WTC11 (cell line): ENCODE data around the gene CUEDC1. TPM values are rescaled to one million over a fixed set of nuclear protein-coding genes. Genes with fewer than 3 reads are reported as not detected.

ENCODE experiments used
- ATAC-seq: fragments of 200-7000 bp; cut with Tn5 transposase; 2 replicates; pipeline ENCODE4 v1.10.0; 2021; ENCODE audit warnings: mild to moderate bottlenecking, moderate library complexity
- CTCF ChIA-PET: fragments of 300-600 bp; sonication (Branson Sonifier 250); formaldehyde crosslinking; loops from one replicate; lab custom pipeline; 2021; ENCODE audit warnings: antibody characterized with exemption; lab: Charles Lee
- POLR2A ChIA-PET: fragments of 350-600 bp; sonication (Branson Sonifier 250); formaldehyde crosslinking; loops from one replicate; lab custom pipeline; 2021; ENCODE audit warnings: antibody characterized with exemption; lab: Charles Lee
- DNase-seq: peaks from one replicate; pipeline ENCODE4 v3.0.0; 2021; ENCODE audit warnings: low spot score
- H3K27ac Mint-ChIP-seq: 2 replicates; pipeline ENCODE4 v1.8.0; 2021; ENCODE audit warnings: mixed read lengths
- H3K27me3 Mint-ChIP-seq: 2 replicates; pipeline ENCODE4 v1.8.0; 2021; ENCODE audit warnings: low read depth, mild to moderate bottlenecking, moderate library complexity, mixed read lengths
- H3K36me3 Mint-ChIP-seq: 2 replicates; pipeline ENCODE4 v1.8.0; 2021; ENCODE audit warnings: mixed read lengths
- H3K4me1 Mint-ChIP-seq: 2 replicates; pipeline ENCODE4 v1.8.0; 2022; ENCODE audit warnings: mixed read lengths
- H3K4me3 Mint-ChIP-seq: 2 replicates; pipeline ENCODE4 v1.8.0; 2021; ENCODE audit warnings: mild to moderate bottlenecking, moderate library complexity, mixed read lengths
- H3K9me3 Mint-ChIP-seq: 2 replicates; pipeline ENCODE4 v1.8.0; 2021; ENCODE audit warnings: mixed read lengths
- CBFB ChIP-seq: sonication (generic); formaldehyde crosslinking; IDR thresholded peaks from 2 replicates; pipeline ENCODE4 v1.8.1; 2022; ENCODE audit warnings: mild to moderate bottlenecking, low read depth, missing genetic modification reagents
- ELF4 ChIP-seq: sonication (generic); formaldehyde crosslinking; IDR thresholded peaks from 2 replicates; pipeline ENCODE4 v1.8.1; 2022; ENCODE audit warnings: low read depth, mild to moderate bottlenecking, moderate library complexity, missing genetic modification reagents
- EMX1 ChIP-seq: fragments of 250-450 bp; sonication (Bioruptor Pico); IDR thresholded peaks from 2 replicates; pipeline ENCODE4 v1.8.0; 2021; ENCODE audit warnings: mild to moderate bottlenecking
- FOXK1 ChIP-seq: sonication (generic); formaldehyde crosslinking; IDR thresholded peaks from 2 replicates; pipeline ENCODE4 v1.8.0; 2022; ENCODE audit warnings: mild to moderate bottlenecking, moderate library complexity, missing genetic modification reagents
- FOXP1 ChIP-seq: sonication (generic); formaldehyde crosslinking; IDR thresholded peaks from 2 replicates; pipeline ENCODE4 v1.8.0; 2022; ENCODE audit warnings: missing genetic modification reagents, mild to moderate bottlenecking, moderate library complexity, borderline replicate concordance
- GTF2I ChIP-seq: fragments of 250-450 bp; sonication (Bioruptor Pico); conservative IDR thresholded peaks from 2 replicates; pipeline ENCODE4 v1.4.0; 2021; ENCODE audit warnings: mild to moderate bottlenecking
- HMGA2 ChIP-seq: fragments of 250-450 bp; sonication (Bioruptor Pico); IDR thresholded peaks from 2 replicates; pipeline ENCODE4 v1.4.0; 2021; ENCODE audit warnings: mild to moderate bottlenecking, moderate library complexity
- IRF2 ChIP-seq: sonication (generic); formaldehyde crosslinking; IDR thresholded peaks from 2 replicates; pipeline ENCODE4 v1.8.0; 2022; ENCODE audit warnings: low read depth, missing genetic modification reagents, borderline replicate concordance
- NR1H2 ChIP-seq: sonication (generic); formaldehyde crosslinking; IDR thresholded peaks from 2 replicates; pipeline ENCODE4 v1.9.0; 2021; ENCODE audit warnings: mild to moderate bottlenecking, moderate library complexity, missing genetic modification reagents
- ZNF121 ChIP-seq: sonication (generic); formaldehyde crosslinking; IDR thresholded peaks from 2 replicates; pipeline ENCODE4 v1.8.0; 2023; ENCODE audit warnings: missing genetic modification reagents
- ZNF317 ChIP-seq: sonication (generic); formaldehyde crosslinking; IDR thresholded peaks from 2 replicates; pipeline ENCODE4 v1.8.1; 2023; ENCODE audit warnings: low read depth, mild to moderate bottlenecking, moderate library complexity, missing genetic modification reagents, borderline replicate concordance
- total RNA-seq: library from RNA; stranded (reverse); gene quantifications from 3 replicates; pipeline ENCODE4 v1.2.3, GENCODE V29; 2021
- TF ChIP-seq, protein P1 (sequence below): sonication (generic); formaldehyde crosslinking; conservative IDR thresholded peaks from 2 replicates; pipeline ENCODE4 v1.8.1; 2023; ENCODE audit warnings: mild to moderate bottlenecking, low read depth, missing genetic modification reagents, moderate library complexity
- TF ChIP-seq, protein P2 (sequence below): fragments of 250-450 bp; sonication (Bioruptor Pico); IDR thresholded peaks from 2 replicates; pipeline ENCODE4 v1.8.0; 2021; ENCODE audit warnings: mild to moderate bottlenecking
- TF ChIP-seq, protein P3 (sequence below): fragments of 250-450 bp; sonication (Bioruptor Pico); IDR thresholded peaks from 2 replicates; pipeline ENCODE4 v2.1.2; 2022; ENCODE audit warnings: mild to moderate bottlenecking, moderate library complexity
- TF ChIP-seq, protein P4 (sequence below): sonication (generic); formaldehyde crosslinking; IDR thresholded peaks from 2 replicates; pipeline ENCODE4 v1.8.1; 2023; ENCODE audit warnings: mild to moderate bottlenecking, moderate library complexity, missing genetic modification reagents
- TF ChIP-seq, protein P5 (sequence below): sonication (generic); formaldehyde crosslinking; IDR thresholded peaks from 2 replicates; pipeline ENCODE4 v1.8.0; 2023; ENCODE audit warnings: missing genetic modification reagents
- TF ChIP-seq, protein P6 (sequence below): sonication (generic); formaldehyde crosslinking; IDR thresholded peaks from 2 replicates; pipeline ENCODE4 v1.8.0; 2022; ENCODE audit warnings: mild to moderate bottlenecking, missing genetic modification reagents

Gene CUEDC1
- total RNA-seq, 1 experiment from 2014 or later = 12.2 TPM

DNA sequence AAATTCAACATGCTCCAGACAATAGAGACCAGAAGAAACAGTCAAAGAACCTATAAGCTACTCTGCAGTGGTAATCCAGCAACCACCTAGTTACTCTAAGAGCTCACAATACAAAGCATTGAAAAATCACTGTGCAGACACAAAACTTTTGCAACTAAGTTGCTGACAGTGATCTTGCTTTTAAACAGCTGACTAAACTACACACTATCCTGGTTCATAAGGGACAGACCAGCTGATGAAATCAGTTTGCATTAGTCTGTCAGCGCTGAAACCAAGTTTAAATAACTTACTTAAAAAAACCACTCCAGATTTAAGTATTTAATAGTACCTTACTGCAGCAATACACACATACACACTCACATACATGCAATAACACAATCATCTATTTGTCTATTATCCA, 28.2 kb upstream of the CUEDC1 start:
- H3K27me3 Mint-ChIP-seq = no peaks in the 10 kb centered on the region
- CTCF ChIA-PET = interaction anchor here (0.5 to 1.3 kb wide), 5 partner anchors 16 to 123 kb away, joined by 3 to 5 read pairs (median 3); partner anchors contain the start of gene CUEDC1
- POLR2A ChIA-PET = no interaction called here
- H3K4me1 Mint-ChIP-seq = peaks cover 37% of the 10 kb centered on the region
- H3K27ac Mint-ChIP-seq = no peak overlapping the region
- DNase-seq = no peak
- ATAC-seq = no peak
- no peak overlapping the region for H3K4me3 Mint-ChIP-seq
- no peaks in the 10 kb centered on the region for H3K9me3 Mint-ChIP-seq
- TF ChIP-seq, protein P1, sequence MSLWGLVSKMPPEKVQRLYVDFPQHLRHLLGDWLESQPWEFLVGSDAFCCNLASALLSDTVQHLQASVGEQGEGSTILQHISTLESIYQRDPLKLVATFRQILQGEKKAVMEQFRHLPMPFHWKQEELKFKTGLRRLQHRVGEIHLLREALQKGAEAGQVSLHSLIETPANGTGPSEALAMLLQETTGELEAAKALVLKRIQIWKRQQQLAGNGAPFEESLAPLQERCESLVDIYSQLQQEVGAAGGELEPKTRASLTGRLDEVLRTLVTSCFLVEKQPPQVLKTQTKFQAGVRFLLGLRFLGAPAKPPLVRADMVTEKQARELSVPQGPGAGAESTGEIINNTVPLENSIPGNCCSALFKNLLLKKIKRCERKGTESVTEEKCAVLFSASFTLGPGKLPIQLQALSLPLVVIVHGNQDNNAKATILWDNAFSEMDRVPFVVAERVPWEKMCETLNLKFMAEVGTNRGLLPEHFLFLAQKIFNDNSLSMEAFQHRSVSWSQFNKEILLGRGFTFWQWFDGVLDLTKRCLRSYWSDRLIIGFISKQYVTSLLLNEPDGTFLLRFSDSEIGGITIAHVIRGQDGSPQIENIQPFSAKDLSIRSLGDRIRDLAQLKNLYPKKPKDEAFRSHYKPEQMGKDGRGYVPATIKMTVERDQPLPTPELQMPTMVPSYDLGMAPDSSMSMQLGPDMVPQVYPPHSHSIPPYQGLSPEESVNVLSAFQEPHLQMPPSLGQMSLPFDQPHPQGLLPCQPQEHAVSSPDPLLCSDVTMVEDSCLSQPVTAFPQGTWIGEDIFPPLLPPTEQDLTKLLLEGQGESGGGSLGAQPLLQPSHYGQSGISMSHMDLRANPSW (CRISPR knock-in tag) = no peak
- TF ChIP-seq, protein P2, sequence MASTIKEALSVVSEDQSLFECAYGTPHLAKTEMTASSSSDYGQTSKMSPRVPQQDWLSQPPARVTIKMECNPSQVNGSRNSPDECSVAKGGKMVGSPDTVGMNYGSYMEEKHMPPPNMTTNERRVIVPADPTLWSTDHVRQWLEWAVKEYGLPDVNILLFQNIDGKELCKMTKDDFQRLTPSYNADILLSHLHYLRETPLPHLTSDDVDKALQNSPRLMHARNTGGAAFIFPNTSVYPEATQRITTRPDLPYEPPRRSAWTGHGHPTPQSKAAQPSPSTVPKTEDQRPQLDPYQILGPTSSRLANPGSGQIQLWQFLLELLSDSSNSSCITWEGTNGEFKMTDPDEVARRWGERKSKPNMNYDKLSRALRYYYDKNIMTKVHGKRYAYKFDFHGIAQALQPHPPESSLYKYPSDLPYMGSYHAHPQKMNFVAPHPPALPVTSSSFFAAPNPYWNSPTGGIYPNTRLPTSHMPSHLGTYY (CRISPR knock-in tag) = no peak
- TF ChIP-seq IRF2 (CRISPR knock-in tag) (no peak), FOXP1 (CRISPR knock-in tag) (no peak), HMGA2 (CRISPR knock-in tag) (no peak), ELF4 (no peak), GTF2I (CRISPR knock-in tag) (no peak), CBFB (CRISPR knock-in tag) (no peak), ZNF121 (CRISPR knock-in tag) (no peak), FOXK1 (CRISPR knock-in tag) (no peak), EMX1 (CRISPR knock-in tag) (no peak)
- TF ChIP-seq, protein P3, sequence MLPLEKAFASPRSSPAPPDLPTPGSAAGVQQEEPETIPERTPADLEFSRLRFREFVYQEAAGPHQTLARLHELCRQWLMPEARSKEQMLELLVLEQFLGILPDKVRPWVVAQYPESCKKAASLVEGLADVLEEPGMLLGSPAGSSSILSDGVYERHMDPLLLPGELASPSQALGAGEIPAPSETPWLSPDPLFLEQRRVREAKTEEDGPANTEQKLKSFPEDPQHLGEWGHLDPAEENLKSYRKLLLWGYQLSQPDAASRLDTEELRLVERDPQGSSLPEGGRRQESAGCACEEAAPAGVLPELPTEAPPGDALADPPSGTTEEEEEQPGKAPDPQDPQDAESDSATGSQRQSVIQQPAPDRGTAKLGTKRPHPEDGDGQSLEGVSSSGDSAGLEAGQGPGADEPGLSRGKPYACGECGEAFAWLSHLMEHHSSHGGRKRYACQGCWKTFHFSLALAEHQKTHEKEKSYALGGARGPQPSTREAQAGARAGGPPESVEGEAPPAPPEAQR (CRISPR knock-in tag) = no peak
- TF ChIP-seq, protein P4, sequence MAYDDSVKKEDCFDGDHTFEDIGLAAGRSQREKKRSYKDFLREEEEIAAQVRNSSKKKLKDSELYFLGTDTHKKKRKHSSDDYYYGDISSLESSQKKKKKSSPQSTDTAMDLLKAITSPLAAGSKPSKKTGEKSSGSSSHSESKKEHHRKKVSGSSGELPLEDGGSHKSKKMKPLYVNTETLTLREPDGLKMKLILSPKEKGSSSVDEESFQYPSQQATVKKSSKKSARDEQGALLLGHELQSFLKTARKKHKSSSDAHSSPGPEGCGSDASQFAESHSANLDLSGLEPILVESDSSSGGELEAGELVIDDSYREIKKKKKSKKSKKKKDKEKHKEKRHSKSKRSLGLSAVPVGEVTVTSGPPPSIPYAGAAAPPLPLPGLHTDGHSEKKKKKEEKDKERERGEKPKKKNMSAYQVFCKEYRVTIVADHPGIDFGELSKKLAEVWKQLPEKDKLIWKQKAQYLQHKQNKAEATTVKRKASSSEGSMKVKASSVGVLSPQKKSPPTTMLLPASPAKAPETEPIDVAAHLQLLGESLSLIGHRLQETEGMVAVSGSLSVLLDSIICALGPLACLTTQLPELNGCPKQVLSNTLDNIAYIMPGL (CRISPR knock-in tag) = no peak
- TF ChIP-seq, protein P5, sequence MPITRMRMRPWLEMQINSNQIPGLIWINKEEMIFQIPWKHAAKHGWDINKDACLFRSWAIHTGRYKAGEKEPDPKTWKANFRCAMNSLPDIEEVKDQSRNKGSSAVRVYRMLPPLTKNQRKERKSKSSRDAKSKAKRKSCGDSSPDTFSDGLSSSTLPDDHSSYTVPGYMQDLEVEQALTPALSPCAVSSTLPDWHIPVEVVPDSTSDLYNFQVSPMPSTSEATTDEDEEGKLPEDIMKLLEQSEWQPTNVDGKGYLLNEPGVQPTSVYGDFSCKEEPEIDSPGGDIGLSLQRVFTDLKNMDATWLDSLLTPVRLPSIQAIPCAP = no peak
- peaks cover 33% of the 10 kb centered on the region for H3K36me3 Mint-ChIP-seq

DNA sequence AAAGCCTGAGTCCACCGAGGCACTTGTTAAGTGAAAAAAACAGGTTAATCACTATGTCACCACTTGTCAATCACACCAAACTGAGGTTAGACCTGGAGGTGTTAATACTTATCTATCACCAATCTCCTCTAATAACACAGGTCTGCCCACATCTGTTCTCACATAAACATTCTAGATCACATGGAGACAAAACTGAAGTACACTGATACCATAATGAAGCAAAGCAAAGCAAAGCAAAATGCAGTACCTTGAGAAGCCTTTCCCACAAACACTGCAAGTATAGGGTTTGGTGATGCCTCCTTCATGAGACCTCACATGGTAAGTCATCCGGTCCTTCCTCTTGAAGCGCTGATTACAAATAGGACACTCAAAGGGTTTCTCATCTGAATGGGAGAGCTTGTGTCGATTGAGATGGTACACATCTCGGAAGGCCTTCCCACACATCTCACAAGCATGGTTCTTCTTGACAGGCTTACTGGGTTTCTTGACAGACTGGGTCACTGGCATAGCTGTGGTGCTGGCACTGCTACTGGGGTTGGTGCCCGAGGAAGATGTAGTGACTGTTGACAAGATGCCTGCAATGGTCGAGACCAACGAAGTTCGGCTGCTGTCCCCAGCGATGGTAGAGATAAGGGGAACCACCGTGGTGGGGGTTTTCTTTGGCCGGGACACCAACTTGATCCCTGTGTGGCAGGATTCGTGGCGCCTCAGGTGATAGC, 27.4 kb upstream of the CUEDC1 start:
- Mint-ChIP-seq H3K27ac (no peak overlapping the region), H3K4me1 (peaks cover 37% of the 10 kb centered on the region), H3K27me3 (no peaks in the 10 kb centered on the region), H3K4me3 (no peak overlapping the region), H3K36me3 (peaks cover 40% of the 10 kb centered on the region), H3K9me3 (no peaks in the 10 kb centered on the region)
- DNase-seq (no peak), ATAC-seq (no peak)
- CTCF ChIA-PET = interaction anchor here (0.5 to 1.5 kb wide), 6 partner anchors 17 to 149 kb away, joined by 3 to 5 read pairs (median 4); partner anchors contain the start of gene CUEDC1
- POLR2A ChIA-PET = no interaction called here
- TF ChIP-seq ZNF317 (CRISPR knock-in tag) = no peak
- TF ChIP-seq, protein P1 (CRISPR knock-in tag) = no peak
- no peak for TF ChIP-seq NR1H2 (CRISPR knock-in tag)
- TF ChIP-seq, protein P5 = no peak
- TF ChIP-seq, protein P6, sequence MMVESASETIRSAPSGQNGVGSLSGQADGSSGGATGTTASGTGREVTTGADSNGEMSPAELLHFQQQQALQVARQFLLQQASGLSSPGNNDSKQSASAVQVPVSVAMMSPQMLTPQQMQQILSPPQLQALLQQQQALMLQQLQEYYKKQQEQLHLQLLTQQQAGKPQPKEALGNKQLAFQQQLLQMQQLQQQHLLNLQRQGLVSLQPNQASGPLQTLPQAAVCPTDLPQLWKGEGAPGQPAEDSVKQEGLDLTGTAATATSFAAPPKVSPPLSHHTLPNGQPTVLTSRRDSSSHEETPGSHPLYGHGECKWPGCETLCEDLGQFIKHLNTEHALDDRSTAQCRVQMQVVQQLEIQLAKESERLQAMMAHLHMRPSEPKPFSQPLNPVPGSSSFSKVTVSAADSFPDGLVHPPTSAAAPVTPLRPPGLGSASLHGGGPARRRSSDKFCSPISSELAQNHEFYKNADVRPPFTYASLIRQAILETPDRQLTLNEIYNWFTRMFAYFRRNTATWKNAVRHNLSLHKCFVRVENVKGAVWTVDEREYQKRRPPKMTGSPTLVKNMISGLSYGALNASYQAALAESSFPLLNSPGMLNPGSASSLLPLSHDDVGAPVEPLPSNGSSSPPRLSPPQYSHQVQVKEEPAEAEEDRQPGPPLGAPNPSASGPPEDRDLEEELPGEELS (CRISPR knock-in tag) = no peak
